Kidney epithelial cell (primary cell): ENCODE measurements around the gene NFATC1. TPM values are rescaled to one million over a fixed set of nuclear protein-coding genes. Genes with fewer than 3 reads are reported as not detected.
A peak's percentile ranks its signal among the peaks of the same experiment; 100 is the strongest.

Experiments
- DNase-seq: peaks from one replicate; pipeline ENCODE4 v3.0.0-alpha.2; 2010; ENCODE audit warnings: low read depth
- H3K27me3 ChIP-seq: 2 replicates; pipeline ENCODE4 v1.6.0; 2011; ENCODE audit warnings: low read length; ENCODE audit not compliant: control insufficient read depth, insufficient read depth
- H3K36me3 ChIP-seq: 2 replicates; pipeline ENCODE4 v1.5.1; 2011; ENCODE audit warnings: low read length; ENCODE audit not compliant: control insufficient read depth, insufficient read depth
- H3K4me3 ChIP-seq: 2 replicates; pipeline ENCODE4 v1.5.1; 2011; ENCODE audit warnings: low read depth, mild to moderate bottlenecking, control low read depth, low read length
- total RNA-seq: library from RNA; depleted of rRNA; stranded (reverse); fragments of >200 nt; gene quantifications from 2 replicates; pipeline ENCODE4 v1.2.3, GENCODE V29; 2015
- TF ChIP-seq, protein P1 (sequence below): IDR thresholded peaks from 2 replicates; pipeline ENCODE4 v1.5.1; 2011; ENCODE audit warnings: mild to moderate bottlenecking, moderate library complexity, low read length, control low read depth, inconsistent platforms; ENCODE audit not compliant: insufficient read depth, poor library complexity, severe bottlenecking

The NFATC1 gene
- total RNA-seq, 1 donor from 2014 or later, result 2.7 TPM

DNA sequence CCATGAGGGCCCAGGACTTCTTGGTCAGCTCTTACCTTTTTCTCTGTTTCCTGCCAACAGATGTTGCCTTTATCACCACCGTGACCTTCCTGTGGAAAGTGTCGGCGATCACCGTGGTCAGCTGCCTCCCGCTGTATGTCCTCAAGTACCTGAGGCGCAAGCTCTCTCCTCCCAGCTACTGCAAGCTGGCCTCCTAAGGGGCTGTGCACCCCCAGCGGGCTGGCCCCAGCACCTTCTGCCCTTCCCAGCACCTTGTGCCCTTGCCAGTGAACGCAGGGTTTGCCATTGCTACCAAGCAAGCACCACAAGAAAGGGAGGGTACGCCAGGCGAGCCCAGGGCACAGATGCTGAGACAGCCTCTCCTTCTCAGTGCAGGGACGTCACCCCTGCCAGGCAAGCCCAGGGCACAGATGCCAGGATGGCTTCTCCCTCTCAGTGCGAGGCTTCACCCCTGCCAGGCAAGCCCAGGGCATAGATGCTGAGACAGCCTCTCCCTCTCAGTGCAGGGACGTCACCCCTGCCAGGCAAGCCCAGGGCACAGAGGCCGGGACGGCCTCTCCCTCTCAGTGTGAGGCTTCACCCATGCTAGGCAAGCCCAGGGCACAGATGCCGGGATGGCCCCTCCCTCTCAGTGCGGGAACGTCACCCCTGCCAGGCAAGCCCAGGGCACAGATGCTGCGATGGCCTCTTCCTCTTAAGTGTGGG, 18.4 kb upstream of the NFATC1 start:
- DNase-seq, result no peak
- TF ChIP-seq, protein P1, sequence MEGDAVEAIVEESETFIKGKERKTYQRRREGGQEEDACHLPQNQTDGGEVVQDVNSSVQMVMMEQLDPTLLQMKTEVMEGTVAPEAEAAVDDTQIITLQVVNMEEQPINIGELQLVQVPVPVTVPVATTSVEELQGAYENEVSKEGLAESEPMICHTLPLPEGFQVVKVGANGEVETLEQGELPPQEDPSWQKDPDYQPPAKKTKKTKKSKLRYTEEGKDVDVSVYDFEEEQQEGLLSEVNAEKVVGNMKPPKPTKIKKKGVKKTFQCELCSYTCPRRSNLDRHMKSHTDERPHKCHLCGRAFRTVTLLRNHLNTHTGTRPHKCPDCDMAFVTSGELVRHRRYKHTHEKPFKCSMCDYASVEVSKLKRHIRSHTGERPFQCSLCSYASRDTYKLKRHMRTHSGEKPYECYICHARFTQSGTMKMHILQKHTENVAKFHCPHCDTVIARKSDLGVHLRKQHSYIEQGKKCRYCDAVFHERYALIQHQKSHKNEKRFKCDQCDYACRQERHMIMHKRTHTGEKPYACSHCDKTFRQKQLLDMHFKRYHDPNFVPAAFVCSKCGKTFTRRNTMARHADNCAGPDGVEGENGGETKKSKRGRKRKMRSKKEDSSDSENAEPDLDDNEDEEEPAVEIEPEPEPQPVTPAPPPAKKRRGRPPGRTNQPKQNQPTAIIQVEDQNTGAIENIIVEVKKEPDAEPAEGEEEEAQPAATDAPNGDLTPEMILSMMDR, result no peak
- Histone ChIP-seq H3K27me3 (peaks cover 3% of the 10 kb centered on the region), H3K36me3 (no peaks in the 10 kb centered on the region), H3K4me3 (no peak overlapping the region)

DNA sequence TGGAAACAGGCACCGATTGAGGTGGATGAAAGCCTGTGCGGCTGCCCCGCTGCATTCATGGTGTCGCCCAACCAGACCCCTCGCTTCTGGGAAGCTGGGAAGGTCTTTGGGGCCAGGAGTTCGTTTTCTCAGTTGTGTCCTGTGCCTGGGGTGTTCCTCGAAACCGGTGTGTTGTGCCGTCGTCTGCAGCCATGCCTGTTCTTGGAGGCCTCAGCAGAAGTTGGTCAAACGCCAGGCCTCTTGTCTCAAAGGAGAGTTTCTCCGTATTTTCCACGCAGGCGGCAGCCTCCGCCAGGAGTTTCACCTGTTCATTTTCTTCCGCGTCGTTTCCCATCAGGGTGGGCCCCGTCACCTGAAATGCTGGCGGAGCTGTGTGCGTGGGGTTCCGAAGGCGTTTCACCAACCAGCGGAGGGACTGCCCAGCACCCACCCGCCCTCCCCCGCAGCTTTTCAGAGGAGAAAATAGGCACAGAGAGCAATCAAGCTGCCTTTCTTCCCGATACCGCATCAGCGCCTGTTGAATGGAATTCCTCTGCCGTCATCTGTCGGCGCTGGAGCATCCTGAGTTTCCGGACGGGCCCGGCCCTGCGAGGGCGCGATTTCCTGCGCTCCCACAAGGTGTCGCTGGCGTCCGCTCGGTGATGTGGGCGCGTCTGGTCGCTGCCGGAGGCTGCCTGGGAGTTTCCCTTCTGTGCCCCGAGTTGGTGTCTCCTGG, 17.0 kb upstream of the NFATC1 start:
- Histone ChIP-seq H3K27me3 (peaks cover 11% of the 10 kb centered on the region), H3K4me3 (no peak overlapping the region), H3K36me3 (no peaks in the 10 kb centered on the region)
- TF ChIP-seq, protein P1, result peak; percentile 95
- peak; percentile 31 for DNase-seq

DNA sequence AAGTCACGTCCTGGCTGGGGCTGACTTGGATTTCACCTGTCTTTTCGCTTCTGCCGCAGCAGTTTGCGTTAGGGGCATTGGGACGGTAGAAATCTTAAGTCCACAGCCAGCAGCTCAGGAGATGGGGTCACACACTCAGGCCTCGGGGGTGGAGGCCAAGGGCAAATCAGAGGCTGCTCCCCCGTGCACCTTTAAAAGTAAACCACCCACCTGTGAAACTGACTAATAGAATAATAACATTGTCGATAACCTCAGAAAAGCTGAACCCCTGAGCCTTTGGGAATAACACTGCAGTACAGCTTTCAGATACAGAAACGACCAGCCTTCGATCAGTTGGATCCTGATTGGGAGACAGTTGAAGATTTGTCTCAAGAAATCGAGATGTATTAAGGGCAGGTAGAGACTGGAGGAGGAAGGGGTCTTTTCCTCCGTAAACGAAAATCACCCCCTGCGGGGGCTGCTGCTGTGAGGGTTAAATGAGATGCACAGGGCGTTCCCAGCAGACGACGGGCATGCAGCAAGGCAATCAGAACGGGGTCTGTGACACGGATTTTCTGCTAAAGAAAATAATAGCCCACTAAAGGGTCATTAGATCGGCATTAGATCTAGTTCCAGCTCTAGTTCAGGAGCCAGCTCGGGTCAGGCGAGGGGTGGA, 16.4 kb upstream of the NFATC1 start:
- H3K27me3 ChIP-seq, result peaks cover 18% of the 10 kb centered on the region
- H3K36me3 ChIP-seq, result no peaks in the 10 kb centered on the region
- TF ChIP-seq, protein P1, result no peak
- no peak for DNase-seq
- H3K4me3 ChIP-seq, result no peak overlapping the region

DNA sequence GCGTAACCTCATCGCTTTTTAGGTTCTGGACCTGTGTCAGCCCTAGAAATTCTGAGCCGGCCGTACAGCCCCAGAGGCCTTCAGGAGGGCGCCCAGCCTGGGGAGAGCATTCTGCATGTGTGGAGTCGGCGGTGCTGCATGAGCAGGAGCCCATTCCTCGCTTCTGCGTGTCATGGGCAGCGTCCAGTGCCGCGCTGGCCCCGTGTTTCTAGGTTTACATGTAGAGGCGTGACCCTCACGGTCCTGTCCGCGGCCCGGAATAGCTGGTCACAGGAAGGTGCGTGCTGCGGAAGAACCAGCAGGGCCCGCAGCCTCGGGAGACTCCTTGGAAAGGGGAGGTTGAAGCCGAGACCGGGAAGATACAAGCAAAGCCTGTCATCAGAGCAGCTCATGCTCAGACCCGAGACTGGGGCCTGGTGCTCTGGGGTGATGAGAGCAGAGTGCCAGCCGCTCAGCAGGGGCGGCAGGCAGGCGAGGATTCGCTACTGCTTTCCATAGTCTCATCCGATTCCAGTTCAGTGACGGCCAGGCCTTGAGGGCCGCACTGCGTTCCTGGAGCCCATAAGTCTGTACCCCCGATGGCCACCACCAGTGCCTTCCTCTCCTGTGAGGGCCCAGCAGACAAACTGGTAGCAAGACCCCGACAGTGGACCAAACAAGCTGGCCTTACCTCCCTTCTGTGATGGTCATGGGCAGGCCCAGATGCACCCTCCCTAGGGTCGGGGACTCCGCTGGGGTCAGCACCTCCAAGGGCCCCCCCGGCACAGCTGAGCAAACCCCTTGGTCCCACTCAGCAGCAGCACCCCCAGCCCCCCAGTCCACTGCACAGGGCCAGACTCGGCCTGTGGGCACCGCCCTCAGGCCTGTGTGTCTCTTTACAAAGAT, 15.6 kb upstream of the NFATC1 start:
- no peak for DNase-seq
- Histone ChIP-seq H3K27me3 (peaks cover 25% of the 10 kb centered on the region), H3K4me3 (no peak overlapping the region), H3K36me3 (no peaks in the 10 kb centered on the region)
- TF ChIP-seq, protein P1, result no peak
